Measurements from ENCODE around the gene GBGT1. TPM values are rescaled to one million over a fixed set of nuclear protein-coding genes. Genes with fewer than 3 reads are reported as not detected.

Gene GBGT1
- total and polyA plus RNA-seq, 9 of the 15 experiments (the other 6 are each of a cell fraction or from before 2014, with no cell fraction given): 0.55 to 25.8 (median 13.7) TPM

DNA sequence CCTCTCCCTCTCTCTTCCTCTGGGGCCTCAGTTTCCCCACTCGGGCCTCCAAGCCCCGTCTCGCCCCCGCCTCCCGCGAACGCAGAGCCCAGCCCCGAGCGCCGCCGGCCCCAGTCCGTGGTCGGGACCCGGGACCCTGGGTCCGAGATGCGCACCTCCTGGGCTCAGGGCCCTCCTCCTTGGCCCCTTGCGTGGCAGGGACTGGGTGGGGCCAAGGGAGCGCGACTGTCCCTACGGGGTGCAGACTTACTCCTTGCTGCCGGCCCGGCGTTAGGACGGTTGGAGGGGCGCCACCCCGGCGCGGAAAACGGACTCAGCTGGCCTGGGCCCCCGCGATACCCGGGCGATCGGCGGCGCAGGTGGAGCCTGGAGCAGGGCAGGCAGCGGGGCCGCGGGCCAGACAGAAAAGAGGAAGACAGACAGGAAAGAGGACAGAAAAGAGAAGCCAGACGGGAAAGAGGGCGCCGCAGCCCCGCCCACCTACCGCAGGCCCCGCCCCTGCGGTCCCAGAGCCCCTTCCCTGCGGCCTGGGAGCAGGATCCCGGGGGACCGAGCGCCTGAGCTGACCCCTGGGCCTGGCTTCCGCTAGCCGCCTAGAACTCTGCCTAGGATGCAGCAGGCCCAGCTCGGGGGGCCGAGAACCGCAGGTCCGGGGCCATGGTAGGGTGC is at the start of gene GBGT1 (continued):
- TF ChIP-seq NFYB (IDR thresholded peaks at IDR 0.05; ENCODE audit: extremely low read depth, insufficient read length) (no peak), ZNF592 (IDR thresholded peaks at IDR 0.05) (no peak), E4F1 (CRISPR knock-in tag; IDR thresholded peaks at IDR 0.05; ENCODE audit: borderline replicate concordance) (no peak), BRF2 (IDR thresholded peaks at IDR 0.05; ENCODE audit: borderline replicate concordance, insufficient read depth, insufficient read length) (no peak), ZBTB1 (CRISPR knock-in tag; IDR thresholded peaks at IDR 0.05; ENCODE audit: borderline replicate concordance, low read depth) (no peak), MAZ (CRISPR knock-in tag; conservative IDR thresholded peaks at IDR 0.05 in 1 of 2, IDR thresholded peaks at IDR 0.05 in 1 of 2) (peak; percentile 23 to 70; a peak in 2 of 4 replicates), MYC (IDR thresholded peaks at IDR 0.05; ENCODE audit: low read depth, low read length) (no peak), MYC (CRISPR knock-in tag; IDR thresholded peaks at IDR 0.05; ENCODE audit: borderline replicate concordance, low read depth) (no peak), CHD4 (IDR thresholded peaks at IDR 0.05; ENCODE audit: insufficient read depth, insufficient replicate concordance, low read depth, low read length, poor library complexity, severe bottlenecking) (no peak), STAG1 (CRISPR knock-in tag; IDR thresholded peaks at IDR 0.05; ENCODE audit: borderline replicate concordance) (no peak), POLR2A (conservative IDR thresholded peaks at IDR 0.05) (peak; percentile 73), SRSF3 (IDR thresholded peaks at IDR 0.05; ENCODE audit: insufficient read depth, low read length) (no peak), POLR2G (IDR thresholded peaks at IDR 0.05; ENCODE audit: low read depth, low read length) (peak; percentile 89), PTRF (tag; IDR thresholded peaks at IDR 0.05) (no peak)
- TF ChIP-seq, protein P1, sequence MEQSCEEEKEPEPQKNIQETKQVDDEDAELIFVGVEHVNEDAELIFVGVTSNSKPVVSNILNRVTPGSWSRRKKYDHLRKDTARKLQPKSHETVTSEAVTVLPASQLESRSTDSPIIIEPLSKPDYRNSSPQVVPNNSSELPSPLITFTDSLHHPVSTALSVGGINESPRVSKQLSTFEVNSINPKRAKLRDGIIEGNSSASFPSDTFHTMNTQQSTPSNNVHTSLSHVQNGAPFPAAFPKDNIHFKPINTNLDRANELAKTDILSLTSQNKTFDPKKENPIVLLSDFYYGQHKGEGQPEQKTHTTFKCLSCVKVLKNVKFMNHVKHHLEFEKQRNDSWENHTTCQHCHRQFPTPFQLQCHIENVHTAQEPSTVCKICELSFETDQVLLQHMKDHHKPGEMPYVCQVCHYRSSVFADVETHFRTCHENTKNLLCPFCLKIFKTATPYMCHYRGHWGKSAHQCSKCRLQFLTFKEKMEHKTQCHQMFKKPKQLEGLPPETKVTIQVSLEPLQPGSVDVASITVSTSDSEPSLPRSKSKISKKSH (CRISPR knock-in tag; IDR thresholded peaks at IDR 0.05): no peak

Data from K562 (cell line).